Suprapubic skin (tissue), 4 donors: ENCODE results near the gene ATOH7.

Experiments
- CTCF ChIP-seq, 2 donors: fragments of 200-600 bp in 1 of 2; fragments of 450-650 bp in 1 of 2; sonication (generic) in 1 of 2; IDR thresholded peaks; one replicate each; pipeline ENCODE4 v1.5.1; 2016 to 2019; ENCODE audit warnings: antibody characterized with exemption in 2 of 2, mild to moderate bottlenecking in 1 of 2, moderate library complexity in 1 of 2
- EP300 ChIP-seq: sonication (generic); formaldehyde crosslinking; IDR thresholded peaks from one replicate; pipeline ENCODE4 v1.6.1; 2017; ENCODE audit warnings: antibody characterized with exemption
- POLR2A ChIP-seq, 2 donors: fragments of 450-650 bp; IDR thresholded peaks; one replicate each; pipeline ENCODE4 v1.6.1; 2017; ENCODE audit warnings: antibody characterized with exemption in 2 of 2, mild to moderate bottlenecking in 2 of 2, moderate library complexity in 2 of 2
- POLR2AphosphoS5 ChIP-seq, 3 donors: sonication (generic); formaldehyde crosslinking; IDR thresholded peaks; one replicate each; pipeline ENCODE4 v1.6.1; 2017; ENCODE audit warnings: antibody characterized with exemption in 3 of 3

DNA sequence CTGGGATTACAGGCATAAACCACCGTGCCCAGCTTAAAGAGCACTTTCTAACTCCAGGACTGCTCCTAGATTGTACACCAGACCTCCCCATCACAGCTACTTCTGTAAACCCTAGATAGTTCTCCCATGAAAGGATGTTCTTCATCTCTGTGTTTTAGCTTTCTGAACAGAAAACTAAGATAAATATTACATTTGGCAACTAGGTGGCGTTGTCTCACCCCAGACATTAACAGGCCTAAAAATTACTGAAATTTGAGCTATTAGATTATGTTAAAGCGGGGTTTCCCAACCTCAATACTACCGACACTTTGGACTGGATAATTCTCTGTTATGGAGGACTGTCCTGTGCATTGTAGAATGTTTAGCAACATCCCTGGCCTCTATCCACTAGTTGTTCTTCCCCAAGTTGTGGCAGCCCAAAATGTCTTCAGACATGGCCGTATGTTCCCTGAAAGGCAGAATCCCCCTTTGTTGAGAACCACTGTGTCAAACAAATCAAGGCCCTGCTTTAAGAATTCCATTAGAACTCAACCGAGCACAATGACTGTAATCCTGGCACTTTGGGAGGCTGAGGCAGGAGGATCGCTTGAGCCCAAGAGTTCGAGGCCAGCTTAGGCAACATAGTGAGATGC lies 19.1 kb downstream of the ATOH7 start:
- TF ChIP-seq CTCF (IDR thresholded peaks at IDR 0.05): peak in 1 of 2 donors; percentile 42
- no peak for TF ChIP-seq EP300
- TF ChIP-seq POLR2A (IDR thresholded peaks at IDR 0.05): no peak
- TF ChIP-seq POLR2AphosphoS5 (IDR thresholded peaks at IDR 0.05): no peak
